22Rv1 (cell line): Measurements from ENCODE around the gene HSPB1.

ENCODE experiments used
- H3K27ac ChIP-seq: fragments of 450-650 bp; 2 replicates; pipeline ENCODE4 v1.5.1; 2017
- CTCF ChIP-seq: fragments of 450-650 bp; IDR thresholded peaks from 2 replicates; pipeline ENCODE4 v1.5.1; 2017; ENCODE audit warnings: mild to moderate bottlenecking
- ZFX ChIP-seq: fragments of 450-650 bp; IDR thresholded peaks from 2 replicates; pipeline ENCODE4 v1.6.1; 2017; ENCODE audit warnings: antibody characterized with exemption, borderline replicate concordance

The HSPB1 gene

GRCh38 chr7:76315364-76315763 lies 12.9 kb downstream of the HSPB1 start:
- no peak overlapping the region for H3K27ac ChIP-seq
- TF ChIP-seq CTCF (no peak), ZFX (no peak)

- H3K27ac ChIP-seq: peak overlapping the region; percentile 83
- TF ChIP-seq ZFX: no peak
- no peak for TF ChIP-seq CTCF
These were observed 14.7 kb downstream of the HSPB1 start for GRCh38 chr7:76316984-76317781.

- H3K27ac ChIP-seq: peak overlapping the region; percentile 83
- TF ChIP-seq CTCF (no peak), ZFX (no peak)
These were observed 15.5 kb downstream of the HSPB1 start for GRCh38 chr7:76317782-76318487.

- H3K27ac ChIP-seq: peak overlapping the region; percentile 83
- TF ChIP-seq CTCF (peak; percentile 40), ZFX (no peak)
These were observed 16.2 kb downstream of the HSPB1 start for GRCh38 chr7:76318488-76319353.

- no peak overlapping the region for H3K27ac ChIP-seq
- no peak for TF ChIP-seq ZFX
- no peak for TF ChIP-seq CTCF
These were observed 22.6 kb downstream of the HSPB1 start for GRCh38 chr7:76325092-76325491.

GRCh38 chr7:76325811-76326210 lies 23.3 kb downstream of the HSPB1 start:
- TF ChIP-seq ZFX (no peak), CTCF (no peak)
- H3K27ac ChIP-seq: no peak overlapping the region
